ENCODE measurements around the gene PTGES3L.
"Not testable (repeated sequence)": the region's sequence is repeated elsewhere in the genome, so short reads cannot be mapped to it uniquely, and the experiment has no call there.

The PTGES3L gene

GRCh38 chr17:42919522-42920077 lies 60.3 kb downstream of the PTGES3L start:
- DNase-seq = not testable (repeated sequence)

DNA sequence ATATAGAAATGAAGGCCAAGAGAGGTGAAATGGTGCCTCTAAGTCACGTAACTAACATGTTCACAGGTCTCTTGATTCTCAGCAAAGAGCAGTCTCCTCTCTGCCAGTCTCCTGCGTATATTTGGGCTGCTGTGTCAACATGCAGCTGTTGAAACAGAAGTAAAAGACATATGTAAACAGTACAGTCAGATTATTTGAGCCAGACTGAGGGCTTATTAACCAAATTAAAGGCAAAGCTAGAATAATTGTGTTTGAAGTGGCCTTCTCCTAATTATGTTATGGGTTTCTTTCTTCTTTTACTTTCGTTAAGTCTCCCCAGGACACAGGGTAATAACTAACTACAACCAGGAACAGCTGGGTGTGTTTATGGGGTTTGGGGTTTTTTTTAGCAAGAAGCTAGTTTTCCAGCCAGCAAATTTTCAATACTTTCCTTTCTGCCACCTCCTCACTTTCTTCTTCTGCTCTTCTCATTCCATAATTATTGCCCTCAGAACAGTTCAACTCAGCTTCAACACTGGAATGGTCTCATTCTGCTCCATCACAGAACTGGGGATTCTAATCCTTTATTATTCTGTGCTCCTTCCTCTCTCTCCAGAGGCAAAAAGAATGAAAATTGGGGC lies 60.9 kb downstream of the PTGES3L start:
- no peak for DNase-seq

Measured in CD4-positive, alpha-beta T cell treated with Interferon alpha-2 for 1 hour (primary cell).